ENCODE measurements around the gene CCDC142. TPM values are rescaled to one million over a fixed set of nuclear protein-coding genes. Genes with fewer than 3 reads are reported as not detected.

Gene CCDC142
- total and polyA plus RNA-seq, 9 of the 15 experiments (the other 6 are each of a cell fraction or from before 2014, with no cell fraction given), result 0.55 to 11.7 (median 7.2) TPM

DNA sequence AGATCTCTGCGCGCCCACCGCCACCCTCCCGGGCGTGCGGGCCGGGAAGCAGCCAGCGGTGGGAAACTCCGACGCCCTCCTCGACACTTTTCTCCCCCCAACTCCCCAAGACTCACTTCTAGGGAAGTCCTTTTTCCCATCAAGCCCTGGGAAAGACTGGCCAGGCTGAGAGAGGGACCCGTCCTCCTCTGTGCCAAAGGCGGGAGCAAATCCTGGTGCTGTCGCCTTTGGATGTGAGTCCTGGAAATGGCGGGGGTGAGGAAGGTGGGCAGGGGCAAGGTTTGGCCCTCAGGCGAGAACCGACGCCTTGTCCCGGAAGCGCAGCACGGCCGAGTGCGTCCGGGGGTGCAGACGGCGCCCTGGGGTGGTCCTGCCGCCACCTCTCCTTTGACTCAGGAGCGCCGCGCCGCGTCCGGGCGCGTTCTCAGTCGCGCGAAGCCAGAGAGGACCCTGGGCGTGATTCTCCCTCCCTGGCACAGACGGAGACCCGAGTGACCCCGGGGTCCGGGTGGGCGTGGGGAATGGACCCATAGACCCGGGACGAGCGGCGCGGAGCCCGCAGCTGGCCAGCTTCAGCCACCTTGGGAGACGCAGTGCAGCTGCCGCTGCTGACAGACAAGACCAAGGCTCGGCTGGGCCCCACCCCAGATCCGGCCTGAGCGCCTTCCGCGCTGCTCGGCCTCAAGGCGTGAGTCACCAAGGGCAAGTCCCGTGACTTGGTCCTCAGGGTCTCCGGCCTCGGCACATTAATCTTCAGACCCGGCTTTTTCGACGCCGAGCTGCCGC, 20.1 kb upstream of the CCDC142 start (continued):
- TF ChIP-seq, protein P1, sequence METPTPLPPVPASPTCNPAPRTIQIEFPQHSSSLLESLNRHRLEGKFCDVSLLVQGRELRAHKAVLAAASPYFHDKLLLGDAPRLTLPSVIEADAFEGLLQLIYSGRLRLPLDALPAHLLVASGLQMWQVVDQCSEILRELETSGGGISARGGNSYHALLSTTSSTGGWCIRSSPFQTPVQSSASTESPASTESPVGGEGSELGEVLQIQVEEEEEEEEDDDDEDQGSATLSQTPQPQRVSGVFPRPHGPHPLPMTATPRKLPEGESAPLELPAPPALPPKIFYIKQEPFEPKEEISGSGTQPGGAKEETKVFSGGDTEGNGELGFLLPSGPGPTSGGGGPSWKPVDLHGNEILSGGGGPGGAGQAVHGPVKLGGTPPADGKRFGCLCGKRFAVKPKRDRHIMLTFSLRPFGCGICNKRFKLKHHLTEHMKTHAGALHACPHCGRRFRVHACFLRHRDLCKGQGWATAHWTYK (CRISPR knock-in tag; IDR thresholded peaks at IDR 0.05), result no peak
- TF ChIP-seq RNF2 (IDR thresholded peaks at IDR 0.05), result peak; percentile 73; the same call in 1 of the 2 replicates
- TF ChIP-seq DDX20 (tag; IDR thresholded peaks at IDR 0.05; ENCODE audit: low read depth), result no peak
- TF ChIP-seq, protein P2, sequence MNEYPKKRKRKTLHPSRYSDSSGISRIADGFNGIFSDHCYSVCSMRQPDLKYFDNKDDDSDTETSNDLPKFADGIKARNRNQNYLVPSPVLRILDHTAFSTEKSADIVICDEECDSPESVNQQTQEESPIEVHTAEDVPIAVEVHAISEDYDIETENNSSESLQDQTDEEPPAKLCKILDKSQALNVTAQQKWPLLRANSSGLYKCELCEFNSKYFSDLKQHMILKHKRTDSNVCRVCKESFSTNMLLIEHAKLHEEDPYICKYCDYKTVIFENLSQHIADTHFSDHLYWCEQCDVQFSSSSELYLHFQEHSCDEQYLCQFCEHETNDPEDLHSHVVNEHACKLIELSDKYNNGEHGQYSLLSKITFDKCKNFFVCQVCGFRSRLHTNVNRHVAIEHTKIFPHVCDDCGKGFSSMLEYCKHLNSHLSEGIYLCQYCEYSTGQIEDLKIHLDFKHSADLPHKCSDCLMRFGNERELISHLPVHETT (CRISPR knock-in tag; conservative IDR thresholded peaks at IDR 0.05 in 1 of 2, IDR thresholded peaks at IDR 0.05 in 1 of 2), result 0 out of 4 replicates have a peak, but pooled peaks of 1 of the 2 experiments have one; percentile 20
- TF ChIP-seq, protein P3, sequence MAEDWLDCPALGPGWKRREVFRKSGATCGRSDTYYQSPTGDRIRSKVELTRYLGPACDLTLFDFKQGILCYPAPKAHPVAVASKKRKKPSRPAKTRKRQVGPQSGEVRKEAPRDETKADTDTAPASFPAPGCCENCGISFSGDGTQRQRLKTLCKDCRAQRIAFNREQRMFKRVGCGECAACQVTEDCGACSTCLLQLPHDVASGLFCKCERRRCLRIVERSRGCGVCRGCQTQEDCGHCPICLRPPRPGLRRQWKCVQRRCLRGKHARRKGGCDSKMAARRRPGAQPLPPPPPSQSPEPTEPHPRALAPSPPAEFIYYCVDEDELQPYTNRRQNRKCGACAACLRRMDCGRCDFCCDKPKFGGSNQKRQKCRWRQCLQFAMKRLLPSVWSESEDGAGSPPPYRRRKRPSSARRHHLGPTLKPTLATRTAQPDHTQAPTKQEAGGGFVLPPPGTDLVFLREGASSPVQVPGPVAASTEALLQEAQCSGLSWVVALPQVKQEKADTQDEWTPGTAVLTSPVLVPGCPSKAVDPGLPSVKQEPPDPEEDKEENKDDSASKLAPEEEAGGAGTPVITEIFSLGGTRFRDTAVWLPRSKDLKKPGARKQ (CRISPR knock-in tag; IDR thresholded peaks at IDR 0.05), result no peak
- TF ChIP-seq GATAD2A (IDR thresholded peaks at IDR 0.05), result no peak; the same call in 1 of the 2 replicates
- TF ChIP-seq JUND (IDR thresholded peaks at IDR 0.05; ENCODE audit: borderline replicate concordance, low read depth, low read length), result peak; percentile 98
- TF ChIP-seq JUND (tag; IDR thresholded peaks at IDR 0.05; ENCODE audit: borderline replicate concordance, low read depth, low read length), result peak; percentile 94; the same call in 2 of the 3 replicates
- no peak for TF ChIP-seq PTTG1 (tag; IDR thresholded peaks at IDR 0.05; ENCODE audit: low read depth)
- TF ChIP-seq RBM14 (IDR thresholded peaks at IDR 0.05; ENCODE audit: borderline replicate concordance, insufficient read depth, low read depth, low read length), result 0 out of 2 replicates have a peak, but pooled peaks have one; percentile 31
- no peak for TF ChIP-seq SREBF2 (CRISPR knock-in tag; IDR thresholded peaks at IDR 0.05)
- TF ChIP-seq PTBP1 (IDR thresholded peaks at IDR 0.05; ENCODE audit: low read depth, low read length), result no peak
- no peak for TF ChIP-seq ZNF232 (CRISPR knock-in tag; IDR thresholded peaks at IDR 0.05)
- no peak for TF ChIP-seq TBL1XR1 (IDR thresholded peaks at IDR 0.05; ENCODE audit: low read length in 2 of 2)
- TF ChIP-seq ZNF785 (CRISPR knock-in tag; IDR thresholded peaks at IDR 0.05), result no peak
- TF ChIP-seq ZNF76 (CRISPR knock-in tag; IDR thresholded peaks at IDR 0.05; ENCODE audit: borderline replicate concordance), result no peak
- no peak for TF ChIP-seq HNRNPH1 (optimal IDR thresholded peaks at IDR 0.05; ENCODE audit: low read depth, low read length)
- TF ChIP-seq SRSF1 (IDR thresholded peaks at IDR 0.05; ENCODE audit: low read depth, low read length), result no peak
- no peak for TF ChIP-seq FOXK1 (CRISPR knock-in tag; IDR thresholded peaks at IDR 0.05; ENCODE audit: borderline replicate concordance)
- no peak for TF ChIP-seq ZNF507 (tag; conservative IDR thresholded peaks at IDR 0.05)
- no peak for TF ChIP-seq RFX7 (CRISPR knock-in tag; IDR thresholded peaks at IDR 0.05)
- TF ChIP-seq, protein P4, sequence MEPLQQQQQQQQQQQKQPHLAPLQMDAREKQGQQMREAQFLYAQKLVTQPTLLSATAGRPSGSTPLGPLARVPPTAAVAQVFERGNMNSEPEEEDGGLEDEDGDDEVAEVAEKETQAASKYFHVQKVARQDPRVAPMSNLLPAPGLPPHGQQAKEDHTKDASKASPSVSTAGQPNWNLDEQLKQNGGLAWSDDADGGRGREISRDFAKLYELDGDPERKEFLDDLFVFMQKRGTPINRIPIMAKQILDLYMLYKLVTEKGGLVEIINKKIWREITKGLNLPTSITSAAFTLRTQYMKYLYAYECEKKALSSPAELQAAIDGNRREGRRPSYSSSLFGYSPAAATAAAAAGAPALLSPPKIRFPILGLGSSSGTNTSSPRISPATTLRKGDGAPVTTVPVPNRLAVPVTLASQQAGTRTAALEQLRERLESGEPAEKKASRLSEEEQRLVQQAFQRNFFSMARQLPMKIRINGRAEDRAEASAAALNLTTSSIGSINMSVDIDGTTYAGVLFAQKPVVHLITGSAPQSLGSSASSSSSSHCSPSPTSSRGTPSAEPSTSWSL (CRISPR knock-in tag; IDR thresholded peaks at IDR 0.05; ENCODE audit: borderline replicate concordance), result no peak

Data from K562 (cell line).